ENCODE measurements around the gene SIVA1.

The SIVA1 gene

DNA sequence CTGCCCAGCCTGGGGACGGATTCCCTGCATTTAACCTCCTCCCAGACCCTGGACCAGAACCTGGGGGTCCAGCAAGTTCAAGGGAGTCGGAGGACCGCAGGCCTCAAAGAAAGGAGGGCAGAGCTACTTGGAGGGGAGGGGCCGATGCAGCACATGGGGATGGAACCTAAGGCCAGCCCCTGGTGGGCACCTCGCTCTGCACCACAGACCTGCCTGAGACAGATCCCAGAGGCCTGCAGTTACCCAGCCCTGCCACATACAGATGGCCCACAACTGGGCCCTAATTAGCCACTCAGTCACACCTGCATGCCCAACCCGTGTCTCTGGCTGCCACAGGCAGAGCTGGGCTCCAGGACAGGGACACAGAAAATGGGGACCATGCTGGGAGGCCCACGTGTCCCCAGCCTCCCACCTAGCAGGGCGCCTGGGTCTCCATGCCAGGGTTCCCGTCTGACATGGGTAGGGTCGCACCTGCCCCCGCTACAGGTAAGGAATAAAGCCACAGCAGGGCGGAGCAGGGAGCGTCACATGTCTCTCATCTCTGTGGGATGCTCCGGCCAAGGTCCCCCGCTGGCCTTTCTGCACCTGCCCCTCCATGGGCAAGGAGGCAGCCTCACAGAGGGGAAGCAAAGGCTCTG, 25.9 kb downstream of the SIVA1 start:
- peaks cover 66% of the 10 kb centered on the region for H3K36me3 ChIP-seq (ENCODE audit: insufficient read depth, insufficient read length, low read length)
- peaks cover 4% of the 10 kb centered on the region for H3K4me1 ChIP-seq (ENCODE audit: insufficient read depth, insufficient read length)
- TF ChIP-seq YY1 (IDR thresholded peaks at IDR 0.05; ENCODE audit: insufficient read depth, insufficient read length) (no peak), ZNF274 (IDR thresholded peaks at IDR 0.05; ENCODE audit: low read depth, low read length) (no peak), SUZ12 (IDR thresholded peaks at IDR 0.05; ENCODE audit: extremely low read depth, insufficient read depth, insufficient read length) (no peak)

DNA sequence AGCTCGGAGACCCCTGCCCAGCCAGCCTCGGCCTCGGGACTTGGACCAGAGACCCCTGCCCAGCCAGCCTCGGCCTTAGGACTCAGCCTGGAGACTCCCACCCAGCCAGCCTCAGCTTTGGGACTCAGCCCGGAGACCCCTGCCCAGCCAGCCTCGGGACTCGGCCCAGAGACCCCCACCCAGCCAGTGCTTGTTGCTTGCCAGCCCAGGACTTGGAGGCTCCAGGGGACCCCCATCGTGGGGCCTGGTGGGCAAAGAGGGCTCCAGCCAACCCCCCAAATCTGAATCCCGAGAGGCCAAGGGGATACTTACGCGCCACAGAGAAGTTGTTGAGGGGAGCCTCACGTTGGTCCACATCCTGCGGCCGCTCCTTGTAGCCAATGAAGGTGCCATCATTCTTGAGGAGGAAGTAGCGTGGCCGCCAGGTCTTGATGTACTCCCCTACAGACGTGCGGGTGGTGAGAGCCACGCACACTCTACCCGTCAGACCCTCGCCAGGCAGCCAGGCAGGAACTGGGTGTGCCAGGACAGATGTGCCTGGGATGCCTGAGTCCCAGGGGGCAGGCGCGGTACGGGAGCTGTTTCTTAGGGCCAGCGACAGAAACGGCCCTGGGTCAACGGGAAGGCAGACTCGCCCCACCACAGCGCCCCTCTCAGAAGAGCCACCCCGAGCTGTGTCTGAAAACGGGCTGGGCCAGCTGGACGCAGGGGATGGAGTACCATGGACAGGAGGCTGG, 27.0 kb downstream of the SIVA1 start:
- H3K9ac ChIP-seq (ENCODE audit: insufficient read length, low read depth), result no peak overlapping the region
- no peak for DNase-seq (ENCODE audit: low read depth, low spot score)
- peaks cover 62% of the 10 kb centered on the region for H3K36me3 ChIP-seq (ENCODE audit: insufficient read depth, insufficient read length, low read length)
- TF ChIP-seq ZNF274 (IDR thresholded peaks at IDR 0.05; ENCODE audit: low read depth, low read length) (no peak), YY1 (IDR thresholded peaks at IDR 0.05; ENCODE audit: insufficient read depth, insufficient read length) (no peak), SUZ12 (IDR thresholded peaks at IDR 0.05; ENCODE audit: extremely low read depth, insufficient read depth, insufficient read length) (no peak)
- no peaks in the 10 kb centered on the region for H3K27me3 ChIP-seq (ENCODE audit: insufficient read depth, insufficient read length)
- H3K4me3 ChIP-seq (ENCODE audit: insufficient read length, low read depth), result no peak overlapping the region
- peaks cover 4% of the 10 kb centered on the region for H3K4me1 ChIP-seq (ENCODE audit: insufficient read depth, insufficient read length)
- H3K9me3 ChIP-seq (ENCODE audit: insufficient read depth, low read length), result no peaks in the 10 kb centered on the region

More for the DNA sequence above, 25.9 kb downstream of the SIVA1 start:
- no peaks in the 10 kb centered on the region for H3K9me3 ChIP-seq (ENCODE audit: insufficient read depth, low read length)
- H3K9ac ChIP-seq (ENCODE audit: insufficient read length, low read depth), result no peak overlapping the region
- DNase-seq (ENCODE audit: low read depth, low spot score), result no peak
- H3K27me3 ChIP-seq (ENCODE audit: insufficient read depth, insufficient read length), result no peaks in the 10 kb centered on the region
- H3K4me3 ChIP-seq (ENCODE audit: insufficient read length, low read depth), result no peak overlapping the region

DNA sequence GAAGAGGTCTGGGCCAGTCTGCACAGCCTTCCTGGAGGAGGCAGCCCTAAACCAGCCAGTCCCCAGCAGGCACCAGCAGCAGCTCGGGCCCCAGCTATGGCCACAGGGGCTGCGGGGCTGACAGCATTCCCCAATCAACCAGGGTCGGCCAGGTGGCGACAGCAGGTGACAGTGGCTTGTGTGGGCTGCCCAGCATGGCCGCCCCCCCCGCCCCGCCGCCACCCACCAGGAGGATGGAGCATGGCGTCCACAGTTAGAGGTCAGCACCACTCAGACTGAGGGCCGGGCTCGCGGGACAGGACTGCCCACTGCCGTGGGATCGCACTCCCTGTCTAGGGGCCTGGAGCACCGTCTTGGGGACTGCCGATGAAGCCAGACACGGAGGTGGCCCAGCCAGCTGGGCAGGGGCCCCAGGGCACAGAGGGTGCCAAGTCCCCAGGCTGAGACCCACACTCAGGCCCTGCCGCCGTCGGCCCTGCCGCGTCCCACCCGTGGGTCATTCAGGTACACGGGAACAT, 27.6 kb downstream of the SIVA1 start:
- peaks cover 4% of the 10 kb centered on the region for H3K4me1 ChIP-seq (ENCODE audit: insufficient read depth, insufficient read length)
- H3K4me3 ChIP-seq (ENCODE audit: insufficient read length, low read depth), result no peak overlapping the region
- TF ChIP-seq ZNF274 (IDR thresholded peaks at IDR 0.05; ENCODE audit: low read depth, low read length) (no peak), YY1 (IDR thresholded peaks at IDR 0.05; ENCODE audit: insufficient read depth, insufficient read length) (no peak), SUZ12 (IDR thresholded peaks at IDR 0.05; ENCODE audit: extremely low read depth, insufficient read depth, insufficient read length) (no peak)
- no peak overlapping the region for H3K9ac ChIP-seq (ENCODE audit: insufficient read length, low read depth)
- H3K36me3 ChIP-seq (ENCODE audit: insufficient read depth, insufficient read length, low read length), result peaks cover 59% of the 10 kb centered on the region
- H3K9me3 ChIP-seq (ENCODE audit: insufficient read depth, low read length), result no peaks in the 10 kb centered on the region
- no peak for DNase-seq (ENCODE audit: low read depth, low spot score)
- no peaks in the 10 kb centered on the region for H3K27me3 ChIP-seq (ENCODE audit: insufficient read depth, insufficient read length)

DNA sequence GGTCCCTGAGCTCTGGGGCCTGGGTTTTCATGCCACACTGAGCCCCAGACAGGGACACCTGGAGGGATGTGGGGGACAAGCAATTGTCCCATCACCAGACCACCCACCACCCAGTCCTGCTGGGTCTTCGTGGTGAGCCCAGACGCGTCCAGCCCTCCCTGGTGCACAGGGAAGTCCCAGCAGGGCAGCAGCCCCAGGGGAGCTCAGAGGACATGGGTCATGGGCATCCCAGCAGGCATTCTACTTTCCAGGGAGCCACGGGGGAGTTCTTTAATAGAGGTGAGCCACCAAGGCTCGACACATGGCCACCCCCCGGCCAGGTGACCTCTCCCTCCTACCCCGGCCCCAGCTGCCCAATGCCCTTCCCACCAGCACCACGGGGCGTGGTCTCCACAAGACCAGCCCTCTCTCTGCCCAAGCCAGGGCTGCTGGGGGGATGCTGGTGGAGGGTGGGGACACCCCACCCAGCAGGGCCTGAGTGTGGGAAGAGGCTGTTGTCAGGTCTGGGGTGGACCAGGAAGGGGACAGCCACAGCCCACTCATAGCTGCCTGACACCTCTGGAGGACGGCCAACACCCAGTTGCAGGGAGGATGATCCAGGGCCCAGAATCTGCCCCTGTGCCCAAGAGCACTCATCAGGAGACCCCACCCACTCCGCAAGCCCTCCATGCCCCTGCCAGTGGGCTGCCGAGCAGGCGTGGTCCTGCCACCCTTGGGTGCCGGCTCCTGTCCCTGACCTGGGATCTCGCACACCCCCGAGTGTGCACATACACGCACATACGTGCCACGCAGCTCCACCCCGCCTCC, 28.5 kb downstream of the SIVA1 start:
- DNase-seq (ENCODE audit: low read depth, low spot score), result no peak
- Histone ChIP-seq H3K9me3 (ENCODE audit: insufficient read depth, low read length) (no peaks in the 10 kb centered on the region), H3K36me3 (ENCODE audit: insufficient read depth, insufficient read length, low read length) (peaks cover 53% of the 10 kb centered on the region), H3K27me3 (ENCODE audit: insufficient read depth, insufficient read length) (no peaks in the 10 kb centered on the region), H3K9ac (ENCODE audit: insufficient read length, low read depth) (no peak overlapping the region), H3K4me3 (ENCODE audit: insufficient read length, low read depth) (no peak overlapping the region), H3K4me1 (ENCODE audit: insufficient read depth, insufficient read length) (peaks cover 4% of the 10 kb centered on the region)
- TF ChIP-seq SUZ12 (IDR thresholded peaks at IDR 0.05; ENCODE audit: extremely low read depth, insufficient read depth, insufficient read length) (no peak), YY1 (IDR thresholded peaks at IDR 0.05; ENCODE audit: insufficient read depth, insufficient read length) (no peak), ZNF274 (IDR thresholded peaks at IDR 0.05; ENCODE audit: low read depth, low read length) (no peak)

DNA sequence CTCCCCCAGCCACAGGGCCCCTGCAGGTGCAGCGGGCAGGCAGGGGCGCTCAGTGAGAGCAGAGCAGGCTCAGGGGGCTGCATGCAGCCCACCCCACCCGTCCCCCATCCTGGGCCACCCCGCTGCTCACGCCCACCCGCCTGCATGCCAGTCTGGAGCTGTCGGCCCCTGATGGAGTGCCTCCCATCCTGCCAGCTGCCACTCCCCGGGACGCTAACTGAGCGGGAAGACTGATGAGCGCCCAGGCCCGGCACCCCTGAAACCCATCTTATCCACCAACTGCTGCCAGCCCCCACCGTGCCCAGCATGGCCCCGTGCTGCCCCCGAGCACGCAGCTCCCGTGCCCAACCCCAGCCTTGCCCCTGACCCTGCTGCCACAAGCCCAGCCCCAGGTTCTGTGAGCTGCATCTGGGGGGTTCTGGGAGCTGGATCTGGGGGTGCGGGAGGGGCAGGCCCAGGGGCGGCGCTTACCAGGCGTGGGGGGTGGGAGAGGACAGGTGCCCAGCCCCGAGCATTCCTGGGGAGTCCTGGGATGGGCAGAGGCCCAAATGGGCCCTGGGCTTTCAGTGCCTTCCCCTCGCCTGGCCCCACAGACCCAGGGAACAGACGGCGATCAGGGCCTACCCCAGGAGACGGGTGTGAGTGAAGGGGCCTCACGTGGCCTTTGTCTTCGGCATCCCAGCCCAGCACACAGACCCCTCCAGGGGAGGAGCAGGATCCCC, 29.3 kb downstream of the SIVA1 start:
- TF ChIP-seq ZNF274 (IDR thresholded peaks at IDR 0.05; ENCODE audit: low read depth, low read length) (no peak), SUZ12 (IDR thresholded peaks at IDR 0.05; ENCODE audit: extremely low read depth, insufficient read depth, insufficient read length) (no peak), YY1 (IDR thresholded peaks at IDR 0.05; ENCODE audit: insufficient read depth, insufficient read length) (no peak)
- peaks cover 50% of the 10 kb centered on the region for H3K36me3 ChIP-seq (ENCODE audit: insufficient read depth, insufficient read length, low read length)
- H3K9me3 ChIP-seq (ENCODE audit: insufficient read depth, low read length), result no peaks in the 10 kb centered on the region
- H3K9ac ChIP-seq (ENCODE audit: insufficient read length, low read depth), result no peak overlapping the region
- no peak overlapping the region for H3K4me3 ChIP-seq (ENCODE audit: insufficient read length, low read depth)
- DNase-seq (ENCODE audit: low read depth, low spot score), result no peak
- H3K27me3 ChIP-seq (ENCODE audit: insufficient read depth, insufficient read length), result no peaks in the 10 kb centered on the region
- H3K4me1 ChIP-seq (ENCODE audit: insufficient read depth, insufficient read length), result peaks cover 4% of the 10 kb centered on the region

DNA sequence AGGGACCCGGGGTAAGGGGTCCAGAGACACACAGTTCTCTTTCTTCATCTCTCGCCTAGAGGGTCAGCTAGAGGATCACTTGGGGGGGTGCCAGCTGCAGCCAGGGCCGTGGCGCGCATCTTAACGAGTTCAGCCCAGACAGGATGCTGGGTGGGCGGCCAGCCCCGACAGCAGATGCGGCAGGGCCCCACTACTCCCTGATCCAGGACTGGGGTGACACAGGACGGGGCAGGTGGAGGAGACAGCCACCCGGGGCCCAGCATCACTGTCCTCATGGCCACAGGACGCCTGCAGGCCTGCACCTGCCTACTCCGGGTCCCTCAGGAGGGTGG, 29.8 kb downstream of the SIVA1 start:
- Histone ChIP-seq H3K9me3 (ENCODE audit: insufficient read depth, low read length) (no peaks in the 10 kb centered on the region), H3K9ac (ENCODE audit: insufficient read length, low read depth) (no peak overlapping the region), H3K27me3 (ENCODE audit: insufficient read depth, insufficient read length) (no peaks in the 10 kb centered on the region), H3K36me3 (ENCODE audit: insufficient read depth, insufficient read length, low read length) (peaks cover 50% of the 10 kb centered on the region), H3K4me3 (ENCODE audit: insufficient read length, low read depth) (no peak overlapping the region), H3K4me1 (ENCODE audit: insufficient read depth, insufficient read length) (peaks cover 4% of the 10 kb centered on the region)
- no peak for DNase-seq (ENCODE audit: low read depth, low spot score)
- TF ChIP-seq YY1 (IDR thresholded peaks at IDR 0.05; ENCODE audit: insufficient read depth, insufficient read length) (no peak), SUZ12 (IDR thresholded peaks at IDR 0.05; ENCODE audit: extremely low read depth, insufficient read depth, insufficient read length) (no peak), ZNF274 (IDR thresholded peaks at IDR 0.05; ENCODE audit: low read depth, low read length) (no peak)

Data from NT2/D1 (cell line).